Right lobe of liver (tissue), 6 donors: Measurements from ENCODE around the gene LGI4. TPM values are rescaled to one million over a fixed set of nuclear protein-coding genes. Genes with fewer than 3 reads are reported as not detected.

Source experiments
- ATAC-seq, 4 donors: fragments of 200-7000 bp; cut with Tn5 transposase; one replicate each; pipeline ENCODE4 v1.9.1; 2020; ENCODE audit warnings: mild to moderate bottlenecking in 4 of 4, moderate library complexity in 4 of 4
- DNase-seq, 3 donors: peaks; one replicate each; pipeline ENCODE4 v3.0.0-alpha.2; 2020
- H3K27ac ChIP-seq, 3 donors: fragments of 200-600 bp; one replicate each; pipeline ENCODE4 v1.8.0; 2022
- H3K27me3 ChIP-seq, 2 donors: fragments of 200-600 bp; one replicate each; pipeline ENCODE4 v1.8.0; 2022
- H3K36me3 ChIP-seq, 4 donors: fragments of 200-600 bp; sonication (generic) in 1 of 4; one replicate each; pipeline versions ENCODE4 v1.5.1 to v1.8.0; 2017 to 2022; ENCODE audit warnings: control low read depth in 1 of 4
- H3K4me1 ChIP-seq, 4 donors: fragments of 200-600 bp; sonication (generic) in 1 of 4; one replicate each; pipeline versions ENCODE4 v1.5.1 to v1.8.0; 2017 to 2022; ENCODE audit warnings: control low read depth in 1 of 4
- H3K4me3 ChIP-seq, 3 donors: fragments of 200-600 bp; one replicate each; pipeline ENCODE4 v1.8.0; 2022
- H3K9me3 ChIP-seq, 4 donors: fragments of 200-600 bp; sonication (generic) in 1 of 4; one replicate each; pipeline versions ENCODE4 v1.5.1 to v1.8.0; 2017 to 2022; ENCODE audit warnings: control low read depth in 1 of 4
- CTCF ChIP-seq, 4 donors: fragments of 200-600 bp in 3 of 4; fragments of 450-650 bp in 1 of 4; IDR thresholded peaks; one replicate each; pipeline versions ENCODE4 v1.5.1 to v1.8.0; 2016 to 2022; ENCODE audit warnings: antibody characterized with exemption in 4 of 4, mild to moderate bottlenecking in 2 of 4
- POLR2A ChIP-seq: fragments of 450-650 bp; IDR thresholded peaks from one replicate; pipeline ENCODE4 v1.6.1; 2017; ENCODE audit warnings: antibody characterized with exemption, mild to moderate bottlenecking
- WGBS: methylation state at CpG from one replicate; pipeline ENCODE4 v1.1.6; 2018; ENCODE audit warnings: low coverage, low lambda C conversion rate; ENCODE audit not compliant: insufficient coverage; ENCODE audit errors: missing lambda C conversion rate; 5-methylcytosine and 5-hydroxymethylcytosine counted together
- intact Hi-C, 2 donors: fragments of 100-400 bp; cut with DNase I; formaldehyde crosslinking; loops; one replicate each; pipeline versions ENCODE4 v1.11.2 to v1.14.1; 2022
- total RNA-seq, 6 experiments: library from RNA; depleted of rRNA in 2 of 6; stranded (reverse); fragments of >200 nt in 2 of 6; fragmentation: NEBNext Ultra II Directional in 3 of 6; extraction: Animal tissue kit (Norgen Biotek cat#: 25700) in 3 of 6; gene quantifications; one replicate each; pipeline versions ENCODE4 v1.1.0 to v1.2.4, GENCODE V29; 2016 to 2023
- donor health status: DM: no; HTN: yes; CAD: no.
- donor health status: DM: no; HTN: no; CAD: no.
- donor health status: DM: no; HTN: no; CAD: no.
- donor health status: DM: no; HTN: yes; CAD: no.
- donor health status: DM: no; HTN: yes; CAD: no.

LGI4 gene
- total RNA-seq, 6 experiments from 2014 or later = 0.99 to 2.0 (median 1.5) TPM

DNA sequence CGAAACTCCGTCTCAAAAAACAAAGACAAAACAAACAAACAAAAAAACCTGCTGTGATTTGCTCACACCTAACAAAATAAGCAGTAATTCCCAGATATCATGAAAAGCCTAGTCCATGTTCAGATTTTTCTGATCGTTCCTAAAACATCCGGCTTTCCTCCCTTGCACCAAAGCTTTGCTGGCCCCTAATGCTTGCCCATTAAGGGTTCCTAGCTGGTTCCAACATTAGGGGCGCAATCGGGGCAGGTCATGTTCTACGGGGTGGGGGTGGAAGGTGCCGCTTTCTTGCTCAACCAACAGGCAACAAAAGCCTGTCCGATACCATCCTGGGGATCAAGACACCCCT lies 44.7 kb downstream of the LGI4 start:
- peaks cover 0 to 21% (median 8%) of the 10 kb centered on the region in 4 donors for H3K4me1 ChIP-seq
- DNase-seq (no peak), ATAC-seq (peak; percentile 18 to 44 (median 18))
- no peak for TF ChIP-seq CTCF (IDR thresholded peaks at IDR 0.05)
- no peak for TF ChIP-seq POLR2A
- no peaks in the 10 kb centered on the region for H3K9me3 ChIP-seq
- no peaks in the 10 kb centered on the region for H3K27me3 ChIP-seq
- H3K4me3 ChIP-seq = peak overlapping the region; percentile 23 to 40 (median 38)
- H3K27ac ChIP-seq = peak overlapping the region in 2 of 3 donors; percentile 31 to 70
- no peaks in the 10 kb centered on the region for H3K36me3 ChIP-seq
- intact Hi-C loops = no loop called here
- 15% methylated on average over 6 of the region's 9 CpGs for WGBS

DNA sequence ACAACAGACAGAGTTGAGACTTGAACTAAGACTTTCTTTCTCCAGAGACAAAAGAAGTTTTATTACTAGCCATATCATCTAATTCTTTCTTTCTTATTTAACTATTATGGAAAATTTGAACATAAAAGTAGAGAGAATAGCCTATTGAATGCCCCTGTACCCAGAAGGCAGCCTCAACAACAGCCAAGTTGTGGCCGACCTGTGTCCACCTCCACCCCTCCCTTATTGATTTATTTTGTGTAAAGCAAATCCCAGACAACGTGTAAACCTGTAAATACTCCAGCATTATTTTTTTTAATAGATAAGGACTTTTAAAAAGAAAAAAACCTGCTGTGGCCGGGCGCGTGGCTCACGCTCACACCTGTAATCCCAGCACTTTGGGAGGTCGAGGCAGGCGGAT lies 45.3 kb downstream of the LGI4 start:
- no peaks in the 10 kb centered on the region for H3K9me3 ChIP-seq
- H3K4me1 ChIP-seq = peaks cover 0 to 21% (median 8%) of the 10 kb centered on the region in 4 donors
- no peaks in the 10 kb centered on the region for H3K36me3 ChIP-seq
- peak overlapping the region in 1 of 3 donors; percentile 70 for H3K27ac ChIP-seq
- intact Hi-C loops = no loop called here
- 38% methylated on average over 8 of the region's 8 CpGs for WGBS
- ATAC-seq (peak; percentile 33 to 55 (median 43)), DNase-seq (no peak)
- H3K4me3 ChIP-seq = peak overlapping the region in 1 of 3 donors; percentile 40
- TF ChIP-seq POLR2A (no peak), CTCF (IDR thresholded peaks at IDR 0.05) (no peak)
- no peaks in the 10 kb centered on the region for H3K27me3 ChIP-seq

GRCh38 chr19:35088131-35088913 lies 46.5 kb downstream of the LGI4 start:
- peaks cover 0 to 21% (median 8%) of the 10 kb centered on the region in 4 donors for H3K4me1 ChIP-seq
- H3K4me3 ChIP-seq = no peak overlapping the region
- ATAC-seq (peak in 1 of 4 donors; percentile 55), DNase-seq (no peak)
- TF ChIP-seq POLR2A = no peak
- no peak for TF ChIP-seq CTCF (IDR thresholded peaks at IDR 0.05)
- intact Hi-C loops = no loop called here
- no peak overlapping the region for H3K27ac ChIP-seq
- WGBS = 80% methylated on average over 3 of the region's 8 CpGs
- no peaks in the 10 kb centered on the region for H3K9me3 ChIP-seq
- no peaks in the 10 kb centered on the region for H3K27me3 ChIP-seq
- no peaks in the 10 kb centered on the region for H3K36me3 ChIP-seq

DNA sequence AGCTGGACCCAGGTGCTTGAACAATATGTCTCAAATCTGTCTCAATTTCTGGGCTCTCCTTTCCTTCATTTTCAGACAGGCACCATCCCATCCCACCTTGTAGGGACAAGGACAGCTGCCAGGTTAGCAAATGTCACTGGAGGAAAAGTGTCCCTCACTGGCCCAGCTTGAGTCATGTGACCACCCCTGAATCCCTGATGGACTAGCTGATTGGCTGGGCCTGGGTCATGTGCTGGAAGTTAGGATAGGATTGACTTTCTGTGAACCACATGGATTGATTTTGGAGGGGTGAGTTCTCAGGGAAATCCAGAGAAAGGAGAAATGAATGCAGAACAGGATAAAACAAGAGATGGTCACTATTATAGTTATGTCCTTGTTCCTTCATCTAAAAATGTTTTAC lies 47.5 kb downstream of the LGI4 start:
- Histone ChIP-seq H3K4me3 (no peak overlapping the region), H3K36me3 (no peaks in the 10 kb centered on the region), H3K9me3 (no peaks in the 10 kb centered on the region), H3K27ac (no peak overlapping the region), H3K27me3 (no peaks in the 10 kb centered on the region), H3K4me1 (peaks cover 0 to 21% (median 8%) of the 10 kb centered on the region in 4 donors)
- DNase-seq (no peak), ATAC-seq (no peak)
- intact Hi-C loops = no loop called here
- TF ChIP-seq POLR2A (no peak), CTCF (IDR thresholded peaks at IDR 0.05) (no peak)
